T1000 (cell line): ENCODE measurements around the gene CLEC4G.

ENCODE experiments used
- DNase-seq: peaks from one replicate; lab custom pipeline; 2025; ENCODE audit warnings: mixed read lengths; lab: John Stamatoyannopoulos, UW

CLEC4G gene

DNA sequence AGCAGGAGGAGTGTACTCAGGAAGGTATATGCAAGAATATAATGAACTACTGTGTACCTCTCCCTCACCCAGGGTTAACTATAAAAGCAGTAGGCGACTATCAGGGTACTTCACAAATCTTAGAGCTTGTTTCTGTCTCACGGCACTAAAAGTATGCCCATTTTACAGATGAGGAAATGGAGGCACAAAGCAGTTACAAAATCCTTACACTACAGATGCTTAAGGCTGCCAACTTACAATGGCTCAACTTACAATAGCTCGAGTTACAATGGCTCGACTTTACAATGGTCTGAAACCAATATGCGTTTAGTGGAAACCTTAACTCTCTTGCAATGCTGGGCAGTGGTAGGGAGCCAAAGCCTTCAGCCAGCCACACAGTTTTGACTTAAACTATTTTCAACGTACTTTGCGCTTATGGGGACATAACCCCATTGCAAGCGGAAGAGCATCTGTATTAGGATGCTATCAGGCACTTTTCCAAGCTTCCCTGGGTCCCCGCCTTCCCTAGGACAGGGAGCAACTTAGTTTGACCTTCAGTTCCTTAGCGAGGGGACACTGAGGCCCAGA is 34.1 kb downstream of the CLEC4G start:
- no peak for DNase-seq

DNA sequence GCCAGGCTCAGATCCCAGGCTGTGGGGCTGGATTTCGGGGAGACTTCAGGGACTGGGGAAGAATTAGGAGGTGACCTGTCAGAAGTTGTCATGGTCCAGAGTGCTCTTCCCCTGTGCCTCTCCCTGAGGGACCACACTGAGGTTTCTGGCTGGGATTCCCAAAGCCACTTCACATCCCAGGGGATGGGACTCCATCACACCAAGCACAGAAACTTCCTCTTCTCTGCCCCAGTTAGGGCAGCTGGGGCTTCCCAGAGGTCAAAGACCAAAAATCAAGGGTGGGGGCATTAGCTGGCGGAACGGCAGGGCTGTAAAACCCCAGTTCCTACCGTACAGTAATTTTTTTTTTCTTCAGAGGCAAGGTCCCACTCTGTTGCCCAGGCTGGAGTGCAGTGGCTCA is 37.4 kb downstream of the CLEC4G start:
- no peak for DNase-seq

DNA sequence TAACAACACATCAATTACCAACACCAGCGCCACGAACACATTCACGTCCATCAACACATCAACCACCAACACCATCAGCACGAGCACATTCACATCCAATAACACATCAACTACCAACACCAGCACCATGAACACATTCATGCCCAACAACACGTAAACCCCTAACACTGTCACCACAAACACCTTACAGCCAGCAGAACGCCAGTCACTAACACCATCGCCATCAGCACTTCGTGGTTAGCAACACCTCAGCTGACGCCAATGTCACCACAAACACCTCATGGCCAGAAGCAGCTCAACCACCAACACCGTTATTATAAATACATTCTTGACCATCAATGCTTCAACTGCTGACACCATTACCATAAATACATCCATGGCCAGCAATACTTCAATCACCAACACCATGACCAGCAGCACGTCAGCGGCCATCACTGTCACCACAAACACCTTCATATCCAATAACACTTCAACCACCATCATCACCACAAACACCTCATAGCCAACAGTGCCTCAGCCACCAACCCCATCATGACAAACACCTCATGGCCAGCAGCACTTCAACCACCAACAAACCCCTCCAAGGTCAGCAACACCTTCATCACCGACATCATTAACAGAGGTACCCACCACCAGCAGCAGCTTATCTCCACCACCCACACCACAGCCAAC is 39.4 kb downstream of the CLEC4G start:
- no peak for DNase-seq

DNA sequence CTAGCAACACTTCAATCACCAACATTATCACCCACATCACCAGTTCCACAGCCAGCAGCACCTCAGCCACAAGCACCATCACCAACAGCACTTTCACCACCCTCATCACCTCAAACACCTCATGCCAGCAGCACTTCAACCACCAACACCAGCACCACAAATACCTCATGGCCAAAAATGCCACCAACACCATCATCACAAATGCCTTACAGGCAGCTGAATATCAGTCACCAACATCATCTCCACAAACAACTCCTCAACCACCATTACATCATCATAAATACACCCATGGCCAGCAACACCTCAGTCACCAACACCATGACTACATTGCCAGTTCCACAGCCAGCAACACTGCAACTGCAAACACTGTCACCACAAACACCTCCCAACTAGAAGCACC is 40.4 kb downstream of the CLEC4G start:
- DNase-seq = no peak

DNA sequence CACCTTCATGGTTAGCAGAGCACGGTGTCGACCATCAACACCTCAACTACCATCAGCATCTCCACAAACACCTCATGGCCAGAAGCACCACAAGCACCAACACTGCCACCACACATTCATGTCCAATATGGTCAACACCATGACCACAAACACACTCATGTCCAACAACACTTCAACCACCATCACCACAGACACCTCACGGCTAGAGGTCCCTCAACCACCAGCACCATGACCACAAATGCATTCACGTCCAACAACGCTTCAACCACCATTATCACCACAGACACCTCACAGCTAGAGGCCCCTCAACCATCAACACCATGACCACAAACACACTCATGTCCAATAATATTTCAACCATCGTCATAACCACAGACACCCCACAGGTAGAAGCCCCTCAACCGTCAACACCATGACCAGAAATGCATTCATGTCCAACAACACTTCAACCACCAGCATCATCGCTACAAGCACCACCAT is 41.1 kb downstream of the CLEC4G start:
- DNase-seq = no peak

DNA sequence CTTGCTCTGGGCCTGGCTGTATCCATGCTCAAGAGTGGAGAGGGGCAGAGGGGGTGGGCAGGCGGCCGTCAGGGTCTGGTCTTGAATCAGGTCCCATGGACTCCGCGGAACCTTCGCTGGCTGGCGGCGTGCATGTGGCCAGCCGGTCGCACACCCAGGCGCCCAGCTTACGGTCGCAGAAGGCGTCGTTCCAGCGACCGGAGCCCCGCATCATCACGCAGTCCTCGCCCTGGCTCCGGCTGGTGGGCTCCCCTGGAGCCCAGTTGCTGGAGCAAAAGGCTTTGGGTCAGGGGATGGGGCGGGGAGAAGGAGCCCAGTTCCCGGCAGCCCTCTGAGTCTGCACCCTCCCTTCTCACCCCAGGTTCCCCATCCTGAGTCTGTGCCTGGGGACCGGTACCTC is 42.7 kb downstream of the CLEC4G start:
- no peak for DNase-seq

DNA sequence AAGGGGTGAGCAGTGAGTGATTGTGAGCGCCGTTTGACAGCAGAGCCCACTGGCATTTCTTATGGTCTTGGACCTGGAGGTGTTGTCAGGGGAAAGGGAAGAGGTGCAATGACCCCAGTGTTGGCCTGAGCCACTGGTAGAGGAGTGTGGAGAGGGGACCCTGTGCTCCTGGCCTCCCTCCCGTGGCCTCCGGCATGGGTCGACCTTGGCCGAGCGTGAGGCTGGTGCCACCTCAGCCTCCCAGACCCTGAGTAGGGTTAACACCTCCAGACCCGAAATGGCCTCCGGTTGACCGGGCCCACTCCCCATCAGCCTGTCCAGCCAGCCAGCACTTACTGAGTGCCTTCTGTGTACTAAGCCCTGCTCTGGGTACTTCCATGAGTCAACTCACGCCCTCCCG is 44.7 kb downstream of the CLEC4G start:
- no peak for DNase-seq

DNA sequence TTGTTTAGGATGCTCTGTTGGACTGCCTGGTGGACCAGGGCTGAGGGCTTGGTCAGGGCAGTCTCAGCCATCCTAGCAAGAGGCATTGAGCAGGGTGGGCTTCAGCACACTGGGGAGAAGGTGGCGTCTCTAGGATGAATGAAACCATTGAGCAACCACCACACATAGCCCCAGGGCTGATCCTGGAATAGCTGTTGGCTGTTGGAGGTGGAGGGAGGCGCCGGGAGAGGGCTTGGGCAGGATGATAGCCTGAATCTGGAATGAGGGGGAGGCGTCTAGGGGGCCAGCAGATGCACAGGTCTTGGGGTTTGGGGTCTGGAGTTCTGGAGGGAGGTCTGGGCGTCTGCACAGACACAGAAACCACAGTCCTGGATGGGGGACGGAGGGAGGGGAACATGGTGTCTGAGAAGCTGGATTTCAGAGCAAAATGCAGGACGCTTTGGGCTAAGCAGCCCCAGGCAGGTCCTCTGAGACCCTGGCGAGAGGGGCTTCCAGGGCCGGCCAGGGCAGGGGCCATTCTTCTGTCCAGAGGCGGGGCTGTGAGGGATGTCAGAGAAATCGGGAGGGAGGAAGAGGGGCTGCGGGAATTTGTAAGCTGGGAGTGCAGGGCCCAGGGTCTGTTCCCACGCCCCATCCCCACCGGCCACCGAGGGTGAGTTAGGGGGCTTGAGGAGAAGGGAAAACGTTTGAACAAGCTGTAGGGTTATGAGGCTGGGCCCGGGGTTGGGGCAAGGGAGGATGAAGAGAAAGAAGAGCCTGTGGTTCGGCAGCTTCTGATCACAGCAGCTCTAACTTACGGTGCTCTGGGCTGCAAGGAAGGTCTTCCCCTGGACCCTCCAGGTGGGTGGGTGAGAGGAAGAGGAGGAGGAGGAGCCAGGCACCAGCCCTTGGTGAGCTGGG is 46.1 kb downstream of the CLEC4G start:
- no peak for DNase-seq

DNA sequence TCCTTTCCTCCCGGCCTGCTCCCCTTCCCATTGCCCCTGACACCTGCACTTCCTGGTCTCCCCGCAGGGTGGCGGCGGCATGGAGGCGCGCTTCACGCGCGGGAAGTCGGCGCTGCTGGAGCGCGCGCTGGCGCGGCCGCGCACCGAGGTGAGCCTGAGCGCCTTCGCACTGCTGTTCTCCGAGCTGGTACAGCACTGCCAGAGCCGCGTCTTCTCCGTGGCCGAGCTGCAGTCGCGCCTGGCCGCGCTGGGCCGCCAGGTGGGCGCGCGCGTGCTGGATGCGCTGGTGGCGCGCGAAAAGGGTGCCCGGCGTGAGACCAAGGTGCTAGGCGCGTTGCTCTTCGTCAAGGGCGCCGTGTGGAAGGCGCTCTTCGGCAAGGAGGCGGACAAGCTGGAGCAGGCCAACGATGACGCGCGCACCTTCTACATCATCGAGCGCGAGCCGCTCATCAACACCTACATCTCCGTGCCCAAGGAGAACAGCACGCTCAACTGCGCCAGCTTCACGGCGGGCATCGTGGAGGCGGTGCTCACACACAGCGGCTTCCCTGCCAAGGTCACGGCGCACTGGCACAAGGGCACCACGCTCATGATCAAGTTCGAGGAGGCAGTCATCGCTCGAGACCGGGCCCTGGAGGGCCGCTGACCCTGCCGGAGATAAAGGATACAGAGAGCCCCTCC is 49.6 kb downstream of the CLEC4G start:
- no peak for DNase-seq

DNA sequence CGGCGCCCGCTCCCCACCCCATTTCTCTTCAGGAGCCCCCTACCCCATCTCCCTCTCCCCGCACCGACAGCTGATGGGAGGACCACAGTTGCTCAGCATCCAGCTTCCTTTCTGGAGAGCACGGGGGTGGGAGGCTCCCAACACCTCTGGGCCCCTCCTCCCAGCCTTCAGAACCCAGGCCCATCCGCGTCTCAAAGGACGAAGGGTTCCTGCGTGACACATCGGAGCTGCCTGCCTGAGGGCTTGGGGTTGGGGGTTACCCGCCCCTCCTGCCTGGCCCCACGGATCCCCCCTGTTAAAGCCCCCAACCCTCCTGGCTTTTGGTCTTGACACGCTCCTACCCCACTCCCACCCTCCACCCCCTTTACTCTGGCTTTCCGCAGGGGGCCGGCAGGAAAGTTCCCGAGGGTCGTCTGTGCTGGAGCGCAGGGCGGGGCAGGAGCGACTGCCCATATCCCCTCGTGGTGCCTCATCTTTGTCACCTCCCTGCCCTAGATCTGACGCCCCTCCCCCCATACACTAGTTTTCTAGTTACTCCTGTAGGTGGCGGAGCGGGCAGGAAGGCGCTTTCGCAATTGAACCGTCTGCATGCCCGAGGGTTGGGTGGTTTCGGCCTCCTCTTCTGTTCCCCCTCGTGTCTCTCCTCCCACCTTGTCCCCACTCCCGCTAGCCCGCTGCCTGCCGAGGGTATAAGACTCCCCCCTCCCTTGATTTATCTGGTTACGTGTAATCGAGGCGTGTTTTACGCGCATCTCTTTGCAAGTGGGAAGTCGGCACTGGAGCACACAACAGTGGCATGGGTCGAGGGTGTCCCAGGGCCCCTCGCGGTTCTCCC is 50.4 kb downstream of the CLEC4G start:
- no peak for DNase-seq

DNA sequence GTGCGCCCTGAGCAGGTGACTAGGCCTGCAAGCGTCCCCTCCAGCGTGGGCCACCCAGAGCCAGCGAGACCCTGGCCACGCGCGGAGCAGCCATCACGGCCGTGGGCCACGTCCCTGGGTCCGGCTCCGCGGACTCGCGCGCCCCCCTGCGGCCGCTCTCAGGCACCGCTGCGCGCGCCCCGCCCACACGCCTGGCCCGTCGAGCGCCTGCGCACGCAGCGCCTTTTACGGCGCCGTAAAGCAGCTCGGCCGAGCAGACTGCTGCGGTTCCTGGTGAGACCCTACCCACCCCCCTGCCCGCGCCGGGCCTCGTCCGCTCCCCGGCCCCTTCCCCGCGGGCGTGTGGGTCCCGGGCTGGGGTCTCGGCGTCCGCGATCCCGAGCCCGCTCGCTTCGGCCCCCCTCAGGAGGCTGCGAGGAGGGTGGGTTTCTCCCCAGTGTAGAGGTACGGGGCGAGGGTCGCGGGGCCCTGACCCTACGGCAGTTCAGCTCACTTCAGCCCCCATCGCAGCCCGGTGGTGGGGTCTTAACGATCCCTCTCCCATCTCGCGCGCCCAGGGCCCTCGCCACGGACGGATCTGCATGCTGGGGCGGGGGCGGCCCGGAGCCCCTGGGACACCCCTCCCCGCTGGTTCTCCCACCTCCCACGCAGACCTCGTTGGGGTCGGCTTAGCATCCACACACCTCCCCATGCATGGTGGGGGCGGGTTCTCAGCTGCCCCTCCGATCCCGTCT is 51.1 kb downstream of the CLEC4G start, which contains the start of gene TRAPPC5:
TRAPPC5 (plus strand) TSS at position 228 of the 734 bp plus-strand sequence. CDS start 1,421 bp downstream, outside the sequence.
- peak; percentile 78 for DNase-seq

DNA sequence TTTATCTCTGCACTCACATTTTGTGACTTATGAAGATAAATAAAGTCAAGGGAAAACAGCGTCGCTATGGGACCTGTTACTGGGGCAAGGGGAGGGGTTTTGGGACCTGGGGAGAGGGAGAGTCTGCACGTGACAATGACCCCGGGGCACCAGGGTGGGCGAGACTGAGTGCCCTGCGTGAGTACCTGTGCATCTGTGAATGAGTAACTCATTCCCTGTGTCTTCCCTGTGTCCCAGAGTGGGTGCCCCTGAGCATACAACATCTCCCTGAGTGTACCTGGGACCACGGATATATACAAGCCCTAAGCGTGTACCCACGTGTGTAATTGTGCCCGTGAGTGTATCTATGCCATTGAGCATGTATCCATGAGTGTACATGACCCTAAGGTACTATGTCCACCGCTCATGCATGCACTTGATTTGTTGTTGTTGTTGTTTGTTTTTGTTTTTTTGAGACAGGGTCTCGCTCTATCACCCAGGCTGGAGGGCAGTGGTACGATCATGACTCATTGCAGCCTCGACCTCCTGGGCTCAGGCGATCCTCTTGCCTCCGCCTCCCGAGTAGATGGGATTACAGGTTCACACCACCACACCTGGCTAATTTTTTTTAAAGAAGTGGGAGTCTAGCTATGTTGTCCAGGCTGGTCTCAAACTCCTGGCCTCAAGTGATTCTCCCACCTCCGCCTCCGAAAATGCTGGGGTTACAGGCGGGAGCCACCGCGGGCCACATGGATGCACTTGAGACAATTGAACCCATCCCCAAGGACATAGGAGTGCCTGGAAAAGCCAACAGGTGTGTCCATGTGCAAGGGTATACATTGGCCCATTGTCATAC is 51.9 kb downstream of the CLEC4G start:
- DNase-seq = no peak

DNA sequence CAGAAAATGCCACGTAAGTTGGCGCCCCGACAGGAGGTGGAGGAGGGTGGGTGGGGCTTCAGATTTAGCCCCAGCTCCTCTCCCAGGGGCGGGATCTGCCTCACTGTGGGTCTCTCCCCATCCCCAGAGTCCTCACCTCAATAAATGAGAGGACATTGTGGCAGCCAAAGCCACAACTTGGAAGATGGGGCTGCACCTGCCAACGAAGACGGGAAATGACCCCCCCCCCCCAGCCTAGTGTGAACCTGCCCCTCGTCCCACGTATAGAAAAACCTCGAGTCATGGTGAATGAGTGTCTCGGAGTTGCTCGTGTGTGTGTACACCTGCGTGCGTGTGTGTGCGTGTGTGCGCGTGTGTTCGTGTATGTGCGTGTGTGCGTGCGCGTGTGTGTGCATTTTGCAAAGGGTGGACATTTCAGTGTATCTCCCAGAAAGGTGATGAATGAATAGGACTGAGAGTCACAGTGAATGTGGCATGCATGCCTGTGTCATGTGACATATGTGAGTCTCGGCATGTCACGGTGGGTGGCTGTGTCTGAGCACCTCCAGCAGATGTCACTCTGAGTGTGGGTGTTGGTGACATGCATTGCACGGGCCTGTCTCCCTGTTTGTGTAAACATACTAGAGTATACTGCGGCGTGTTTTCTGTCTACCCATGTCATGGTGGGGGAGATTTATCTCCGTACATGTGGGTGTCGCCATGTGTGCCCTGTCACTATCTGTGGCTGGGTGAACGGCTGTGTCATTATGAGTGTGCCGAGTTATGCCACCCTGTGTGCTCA is 52.7 kb downstream of the CLEC4G start:
- DNase-seq = no peak
